ENCODE measurements around the gene CEP164. TPM values are rescaled to one million over a fixed set of nuclear protein-coding genes. Genes with fewer than 3 reads are reported as not detected.

CEP164 gene
- total RNA-seq, 1 experiment from 2014 or later = 13.3 TPM

- no peaks in the 10 kb centered on the region for H3K36me3 ChIP-seq (ENCODE audit: insufficient read depth, low read length)
- no peak for DNase-seq
- H3K27ac ChIP-seq (ENCODE audit: low read length) = no peak overlapping the region
Observed at GRCh38 chr11:117387992-117388755, 60.5 kb downstream of the CEP164 start.

GRCh38 chr11:117390743-117391142 is 63.1 kb downstream of the CEP164 start:
- Histone ChIP-seq H3K36me3 (ENCODE audit: insufficient read depth, low read length) (no peaks in the 10 kb centered on the region), H3K9me2 (replicated peaks; ENCODE audit: insufficient read depth, low read length) (no peaks in the 10 kb centered on the region), H3K4me3 (ENCODE audit: low read length) (no peak overlapping the region), H2AFZ (ENCODE audit: low read length) (no peak overlapping the region), H3K9me3 (ENCODE audit: low read length) (no peaks in the 10 kb centered on the region), H3K4me2 (ENCODE audit: low read depth, low read length, poor library complexity, severe bottlenecking) (no peak overlapping the region), H3K27me3 (ENCODE audit: low read length) (no peaks in the 10 kb centered on the region), H3K9ac (ENCODE audit: low read length) (no peak overlapping the region), H3K4me1 (ENCODE audit: low read length) (no peaks in the 10 kb centered on the region), H3K27ac (ENCODE audit: low read length) (no peak overlapping the region), H4K20me1 (ENCODE audit: insufficient read depth, low read depth, low read length) (no peaks in the 10 kb centered on the region), H3K79me2 (ENCODE audit: low read length) (no peaks in the 10 kb centered on the region)
- no peak for DNase-seq

More at GRCh38 chr11:117387992-117388755, 60.5 kb downstream of the CEP164 start:
- no peak overlapping the region for H3K9ac ChIP-seq (ENCODE audit: low read length)
- H3K4me3 ChIP-seq (ENCODE audit: low read length) = no peak overlapping the region
- no peaks in the 10 kb centered on the region for H4K20me1 ChIP-seq (ENCODE audit: insufficient read depth, low read depth, low read length)
- H3K9me3 ChIP-seq (ENCODE audit: low read length) = no peaks in the 10 kb centered on the region
- no peaks in the 10 kb centered on the region for H3K27me3 ChIP-seq (ENCODE audit: low read length)
- H3K79me2 ChIP-seq (ENCODE audit: low read length) = no peaks in the 10 kb centered on the region
- no peaks in the 10 kb centered on the region for H3K4me1 ChIP-seq (ENCODE audit: low read length)
- H2AFZ ChIP-seq (ENCODE audit: low read length) = no peak overlapping the region
- H3K4me2 ChIP-seq (ENCODE audit: low read depth, low read length, poor library complexity, severe bottlenecking) = no peak overlapping the region
- H3K9me2 ChIP-seq (replicated peaks; ENCODE audit: insufficient read depth, low read length) = no peaks in the 10 kb centered on the region

- no peaks in the 10 kb centered on the region for H4K20me1 ChIP-seq (ENCODE audit: insufficient read depth, low read depth, low read length)
- no peak for DNase-seq
- H3K36me3 ChIP-seq (ENCODE audit: insufficient read depth, low read length) = no peaks in the 10 kb centered on the region
- H3K27me3 ChIP-seq (ENCODE audit: low read length) = no peaks in the 10 kb centered on the region
- no peaks in the 10 kb centered on the region for H3K9me3 ChIP-seq (ENCODE audit: low read length)
- H2AFZ ChIP-seq (ENCODE audit: low read length) = no peak overlapping the region
- no peaks in the 10 kb centered on the region for H3K9me2 ChIP-seq (replicated peaks; ENCODE audit: insufficient read depth, low read length)
- no peak overlapping the region for H3K27ac ChIP-seq (ENCODE audit: low read length)
- H3K9ac ChIP-seq (ENCODE audit: low read length) = no peak overlapping the region
- H3K4me2 ChIP-seq (ENCODE audit: low read depth, low read length, poor library complexity, severe bottlenecking) = no peak overlapping the region
- no peak overlapping the region for H3K4me3 ChIP-seq (ENCODE audit: low read length)
- H3K4me1 ChIP-seq (ENCODE audit: low read length) = no peaks in the 10 kb centered on the region
- H3K79me2 ChIP-seq (ENCODE audit: low read length) = no peaks in the 10 kb centered on the region
Observed at GRCh38 chr11:117391181-117391580, 63.5 kb downstream of the CEP164 start.

- H3K27ac ChIP-seq (ENCODE audit: low read length) = no peak overlapping the region
- H3K9me3 ChIP-seq (ENCODE audit: low read length) = no peaks in the 10 kb centered on the region
- no peak overlapping the region for H3K4me3 ChIP-seq (ENCODE audit: low read length)
- H3K36me3 ChIP-seq (ENCODE audit: insufficient read depth, low read length) = no peaks in the 10 kb centered on the region
- no peak overlapping the region for H2AFZ ChIP-seq (ENCODE audit: low read length)
- no peaks in the 10 kb centered on the region for H3K4me1 ChIP-seq (ENCODE audit: low read length)
- H3K27me3 ChIP-seq (ENCODE audit: low read length) = no peaks in the 10 kb centered on the region
- no peaks in the 10 kb centered on the region for H3K79me2 ChIP-seq (ENCODE audit: low read length)
- no peaks in the 10 kb centered on the region for H3K9me2 ChIP-seq (replicated peaks; ENCODE audit: insufficient read depth, low read length)
- DNase-seq = no peak
- no peaks in the 10 kb centered on the region for H4K20me1 ChIP-seq (ENCODE audit: insufficient read depth, low read depth, low read length)
- no peak overlapping the region for H3K9ac ChIP-seq (ENCODE audit: low read length)
- H3K4me2 ChIP-seq (ENCODE audit: low read depth, low read length, poor library complexity, severe bottlenecking) = no peak overlapping the region
Observed at GRCh38 chr11:117392001-117392690, 64.5 kb downstream of the CEP164 start.

DNA sequence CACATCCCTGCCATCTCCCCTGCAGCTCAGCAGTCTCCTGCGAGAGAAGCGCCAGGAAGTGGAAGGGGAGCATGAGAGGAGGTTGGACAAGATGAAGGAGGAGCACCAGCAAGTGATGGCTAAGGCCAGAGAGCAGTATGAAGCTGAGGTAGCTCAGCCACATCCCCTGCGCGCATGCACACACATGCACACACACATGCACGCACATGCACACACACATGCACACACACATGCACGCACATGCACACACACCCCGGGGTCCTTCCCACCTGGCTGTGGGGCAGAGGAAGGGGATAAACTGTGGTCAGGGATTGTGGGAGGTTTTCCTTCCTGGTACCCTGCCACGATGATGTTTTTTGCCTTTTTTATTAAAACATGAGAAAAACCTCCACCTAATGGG is 65.3 kb downstream of the CEP164 start:
- no peaks in the 10 kb centered on the region for H3K27me3 ChIP-seq (ENCODE audit: low read length)
- no peaks in the 10 kb centered on the region for H3K9me3 ChIP-seq (ENCODE audit: low read length)
- no peak overlapping the region for H3K9ac ChIP-seq (ENCODE audit: low read length)
- no peak overlapping the region for H3K4me2 ChIP-seq (ENCODE audit: low read depth, low read length, poor library complexity, severe bottlenecking)
- no peaks in the 10 kb centered on the region for H3K36me3 ChIP-seq (ENCODE audit: insufficient read depth, low read length)
- H3K27ac ChIP-seq (ENCODE audit: low read length) = no peak overlapping the region
- DNase-seq = no peak
- H2AFZ ChIP-seq (ENCODE audit: low read length) = no peak overlapping the region
- no peak overlapping the region for H3K4me3 ChIP-seq (ENCODE audit: low read length)
- H4K20me1 ChIP-seq (ENCODE audit: insufficient read depth, low read depth, low read length) = no peaks in the 10 kb centered on the region
- no peaks in the 10 kb centered on the region for H3K4me1 ChIP-seq (ENCODE audit: low read length)
- H3K79me2 ChIP-seq (ENCODE audit: low read length) = no peaks in the 10 kb centered on the region
- H3K9me2 ChIP-seq (replicated peaks; ENCODE audit: insufficient read depth, low read length) = no peaks in the 10 kb centered on the region

- no peaks in the 10 kb centered on the region for H3K4me1 ChIP-seq (ENCODE audit: low read length)
- no peak overlapping the region for H3K9ac ChIP-seq (ENCODE audit: low read length)
- no peaks in the 10 kb centered on the region for H3K27me3 ChIP-seq (ENCODE audit: low read length)
- no peak for DNase-seq
- no peak overlapping the region for H2AFZ ChIP-seq (ENCODE audit: low read length)
- no peaks in the 10 kb centered on the region for H3K36me3 ChIP-seq (ENCODE audit: insufficient read depth, low read length)
- H3K4me3 ChIP-seq (ENCODE audit: low read length) = no peak overlapping the region
- H3K9me3 ChIP-seq (ENCODE audit: low read length) = no peaks in the 10 kb centered on the region
- no peaks in the 10 kb centered on the region for H4K20me1 ChIP-seq (ENCODE audit: insufficient read depth, low read depth, low read length)
- no peak overlapping the region for H3K27ac ChIP-seq (ENCODE audit: low read length)
- H3K9me2 ChIP-seq (replicated peaks; ENCODE audit: insufficient read depth, low read length) = no peaks in the 10 kb centered on the region
- H3K4me2 ChIP-seq (ENCODE audit: low read depth, low read length, poor library complexity, severe bottlenecking) = no peak overlapping the region
- no peaks in the 10 kb centered on the region for H3K79me2 ChIP-seq (ENCODE audit: low read length)
Observed at GRCh38 chr11:117394221-117394925, 66.7 kb downstream of the CEP164 start.

DNA sequence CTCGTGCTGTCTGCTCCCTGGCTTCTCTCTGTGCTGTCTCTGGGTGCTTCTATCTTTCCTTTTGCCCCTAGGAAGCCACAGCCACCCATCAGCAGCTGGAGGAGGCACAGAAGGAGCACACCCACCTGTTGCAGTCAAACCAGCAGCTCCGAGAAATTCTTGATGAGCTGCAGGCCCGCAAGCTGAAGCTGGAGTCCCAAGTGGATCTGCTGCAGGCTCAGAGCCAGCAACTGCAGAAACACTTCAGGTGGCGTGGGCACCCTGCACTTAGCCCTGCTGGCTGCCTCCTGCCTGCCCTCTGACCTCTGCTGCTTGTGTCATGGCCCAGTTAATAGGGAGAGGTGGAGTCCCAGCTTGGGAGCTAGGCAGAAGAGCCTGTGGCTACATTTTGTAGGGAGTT is 67.8 kb downstream of the CEP164 start:
- no peak overlapping the region for H3K27ac ChIP-seq (ENCODE audit: low read length)
- H3K9me3 ChIP-seq (ENCODE audit: low read length) = no peaks in the 10 kb centered on the region
- H3K4me3 ChIP-seq (ENCODE audit: low read length) = no peak overlapping the region
- no peak overlapping the region for H2AFZ ChIP-seq (ENCODE audit: low read length)
- H3K36me3 ChIP-seq (ENCODE audit: insufficient read depth, low read length) = no peaks in the 10 kb centered on the region
- no peak overlapping the region for H3K9ac ChIP-seq (ENCODE audit: low read length)
- H3K79me2 ChIP-seq (ENCODE audit: low read length) = no peaks in the 10 kb centered on the region
- H4K20me1 ChIP-seq (ENCODE audit: insufficient read depth, low read depth, low read length) = no peaks in the 10 kb centered on the region
- DNase-seq = no peak
- no peaks in the 10 kb centered on the region for H3K27me3 ChIP-seq (ENCODE audit: low read length)
- H3K4me1 ChIP-seq (ENCODE audit: low read length) = no peaks in the 10 kb centered on the region
- no peak overlapping the region for H3K4me2 ChIP-seq (ENCODE audit: low read depth, low read length, poor library complexity, severe bottlenecking)
- no peaks in the 10 kb centered on the region for H3K9me2 ChIP-seq (replicated peaks; ENCODE audit: insufficient read depth, low read length)

DNA sequence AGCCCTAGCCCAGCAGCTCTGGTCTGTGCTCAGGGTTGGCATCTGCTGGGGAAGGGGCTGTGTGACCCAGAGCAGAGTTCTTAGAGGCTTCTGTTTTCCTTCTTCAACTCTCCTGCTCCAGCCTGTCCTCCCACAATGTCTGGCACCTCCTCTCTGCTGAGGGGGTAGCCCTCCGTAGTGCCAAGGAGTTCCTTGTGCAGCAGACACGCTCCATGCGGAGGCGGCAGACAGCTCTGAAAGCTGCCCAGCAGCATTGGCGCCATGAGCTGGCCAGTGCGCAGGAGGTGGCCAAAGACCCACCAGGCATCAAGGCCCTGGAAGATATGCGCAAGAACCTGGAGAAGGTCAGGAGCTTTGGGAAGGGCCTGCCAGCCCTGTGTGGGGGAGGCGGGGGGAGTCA is 69.3 kb downstream of the CEP164 start:
- no peak overlapping the region for H2AFZ ChIP-seq (ENCODE audit: low read length)
- H3K36me3 ChIP-seq (ENCODE audit: insufficient read depth, low read length) = no peaks in the 10 kb centered on the region

More for the DNA sequence above, 69.3 kb downstream of the CEP164 start:
- Histone ChIP-seq H3K79me2 (ENCODE audit: low read length) (no peaks in the 10 kb centered on the region), H3K4me1 (ENCODE audit: low read length) (peaks cover 3% of the 10 kb centered on the region), H3K27me3 (ENCODE audit: low read length) (no peaks in the 10 kb centered on the region), H3K9me3 (ENCODE audit: low read length) (no peaks in the 10 kb centered on the region), H3K4me2 (ENCODE audit: low read depth, low read length, poor library complexity, severe bottlenecking) (no peak overlapping the region), H3K9me2 (replicated peaks; ENCODE audit: insufficient read depth, low read length) (no peaks in the 10 kb centered on the region), H3K27ac (ENCODE audit: low read length) (no peak overlapping the region), H3K4me3 (ENCODE audit: low read length) (no peak overlapping the region), H4K20me1 (ENCODE audit: insufficient read depth, low read depth, low read length) (no peaks in the 10 kb centered on the region), H3K9ac (ENCODE audit: low read length) (no peak overlapping the region)
- DNase-seq = no peak
